Osteoblast (primary cell): ENCODE results near the gene DLGAP1. TPM values are rescaled to one million over a fixed set of nuclear protein-coding genes. Genes with fewer than 3 reads are reported as not detected.

Source experiments
- DNase-seq: peaks from one replicate; pipeline ENCODE4 v3.0.0; 2011; ENCODE audit warnings: low spot score, mixed read lengths; ENCODE audit not compliant: insufficient read length; ENCODE audit errors: missing footprints
- H2AFZ ChIP-seq: 2 replicates; pipeline ENCODE4 v1.6.0; 2011; ENCODE audit warnings: mild to moderate bottlenecking, low read length
- H3K27ac ChIP-seq: 2 replicates; pipeline ENCODE4 v1.5.1; 2011; ENCODE audit warnings: mild to moderate bottlenecking, low read depth, low read length, moderate library complexity
- H3K27me3 ChIP-seq: 2 replicates; pipeline ENCODE4 v1.6.0; 2012; ENCODE audit warnings: mild to moderate bottlenecking, control low read depth, inconsistent platforms, low read length, moderate library complexity; ENCODE audit not compliant: insufficient read depth
- H3K36me3 ChIP-seq: 2 replicates; pipeline ENCODE4 v1.5.1; 2011; ENCODE audit warnings: mild to moderate bottlenecking, low read length, control low read depth, moderate library complexity; ENCODE audit not compliant: insufficient read depth
- H3K4me1 ChIP-seq: 2 replicates; pipeline ENCODE4 v1.5.1; 2011; ENCODE audit warnings: mild to moderate bottlenecking, low read length, control low read depth, moderate library complexity; ENCODE audit not compliant: insufficient read depth
- H3K4me2 ChIP-seq: 2 replicates; pipeline ENCODE4 v1.6.0; 2011; ENCODE audit warnings: mild to moderate bottlenecking, low read length; ENCODE audit not compliant: insufficient read depth
- H3K4me3 ChIP-seq: fragments of 200-600 bp; sonication (generic); 3 replicates; pipeline ENCODE4 v1.5.1; 2012; ENCODE audit warnings: mild to moderate bottlenecking, low read length, inconsistent platforms; ENCODE audit not compliant: insufficient read depth
- H3K79me2 ChIP-seq: 2 replicates; pipeline ENCODE4 v1.6.0; 2012; ENCODE audit warnings: mild to moderate bottlenecking, low read length, control low read depth, inconsistent platforms; ENCODE audit not compliant: insufficient read depth
- H3K9me3 ChIP-seq: 2 replicates; pipeline ENCODE4 v1.5.1; 2011; ENCODE audit warnings: low read depth, low read length, control low read depth
- H4K20me1 ChIP-seq: 2 replicates; pipeline ENCODE4 v1.6.0; 2012; ENCODE audit warnings: mild to moderate bottlenecking, low read length, control low read depth; ENCODE audit not compliant: insufficient read depth
- total RNA-seq: library from RNA; depleted of rRNA; stranded (reverse); fragments of >200 nt; gene quantifications from 2 replicates; pipeline ENCODE4 v1.2.3, GENCODE V29; 2012
- TF ChIP-seq, protein P1 (sequence below): IDR thresholded peaks from 2 replicates; pipeline ENCODE4 v1.5.1; 2011; ENCODE audit warnings: mild to moderate bottlenecking, low read depth, low read length, moderate library complexity; ENCODE audit errors: extremely low read depth

The DLGAP1 gene
- total RNA-seq, 1 donor, result not detected

- no peak overlapping the region for H3K4me3 ChIP-seq
- H3K27ac ChIP-seq, result no peak overlapping the region
- H3K79me2 ChIP-seq, result no peaks in the 10 kb centered on the region
- no peak overlapping the region for H3K4me2 ChIP-seq
- no peaks in the 10 kb centered on the region for H3K4me1 ChIP-seq
- no peaks in the 10 kb centered on the region for H4K20me1 ChIP-seq
- H3K27me3 ChIP-seq, result no peaks in the 10 kb centered on the region
- no peak for DNase-seq
- H2AFZ ChIP-seq, result no peak overlapping the region
- TF ChIP-seq, protein P1, sequence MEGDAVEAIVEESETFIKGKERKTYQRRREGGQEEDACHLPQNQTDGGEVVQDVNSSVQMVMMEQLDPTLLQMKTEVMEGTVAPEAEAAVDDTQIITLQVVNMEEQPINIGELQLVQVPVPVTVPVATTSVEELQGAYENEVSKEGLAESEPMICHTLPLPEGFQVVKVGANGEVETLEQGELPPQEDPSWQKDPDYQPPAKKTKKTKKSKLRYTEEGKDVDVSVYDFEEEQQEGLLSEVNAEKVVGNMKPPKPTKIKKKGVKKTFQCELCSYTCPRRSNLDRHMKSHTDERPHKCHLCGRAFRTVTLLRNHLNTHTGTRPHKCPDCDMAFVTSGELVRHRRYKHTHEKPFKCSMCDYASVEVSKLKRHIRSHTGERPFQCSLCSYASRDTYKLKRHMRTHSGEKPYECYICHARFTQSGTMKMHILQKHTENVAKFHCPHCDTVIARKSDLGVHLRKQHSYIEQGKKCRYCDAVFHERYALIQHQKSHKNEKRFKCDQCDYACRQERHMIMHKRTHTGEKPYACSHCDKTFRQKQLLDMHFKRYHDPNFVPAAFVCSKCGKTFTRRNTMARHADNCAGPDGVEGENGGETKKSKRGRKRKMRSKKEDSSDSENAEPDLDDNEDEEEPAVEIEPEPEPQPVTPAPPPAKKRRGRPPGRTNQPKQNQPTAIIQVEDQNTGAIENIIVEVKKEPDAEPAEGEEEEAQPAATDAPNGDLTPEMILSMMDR, result no peak
- no peaks in the 10 kb centered on the region for H3K9me3 ChIP-seq
- no peaks in the 10 kb centered on the region for H3K36me3 ChIP-seq
These were observed 461.0 kb downstream of the DLGAP1 start for GRCh38 chr18:3993941-3994687.

GRCh38 chr18:3985664-3986063 is 469.4 kb downstream of the DLGAP1 start:
- H3K4me3 ChIP-seq, result no peak overlapping the region
- TF ChIP-seq, protein P1, result no peak
- no peaks in the 10 kb centered on the region for H4K20me1 ChIP-seq
- no peaks in the 10 kb centered on the region for H3K36me3 ChIP-seq
- no peak overlapping the region for H2AFZ ChIP-seq
- H3K4me1 ChIP-seq, result peaks cover 9% of the 10 kb centered on the region
- H3K4me2 ChIP-seq, result no peak overlapping the region
- H3K79me2 ChIP-seq, result no peaks in the 10 kb centered on the region
- no peak overlapping the region for H3K27ac ChIP-seq
- no peaks in the 10 kb centered on the region for H3K9me3 ChIP-seq
- H3K27me3 ChIP-seq, result no peaks in the 10 kb centered on the region
- DNase-seq, result no peak

- no peaks in the 10 kb centered on the region for H3K27me3 ChIP-seq
- H3K4me2 ChIP-seq, result no peak overlapping the region
- H3K36me3 ChIP-seq, result no peaks in the 10 kb centered on the region
- TF ChIP-seq, protein P1, result no peak
- no peaks in the 10 kb centered on the region for H4K20me1 ChIP-seq
- peak overlapping the region; percentile 27 for H2AFZ ChIP-seq
- H3K9me3 ChIP-seq, result no peaks in the 10 kb centered on the region
- peaks cover 9% of the 10 kb centered on the region for H3K4me1 ChIP-seq
- DNase-seq, result no peak
- no peaks in the 10 kb centered on the region for H3K79me2 ChIP-seq
- H3K4me3 ChIP-seq, result no peak overlapping the region
- no peak overlapping the region for H3K27ac ChIP-seq
These were observed 470.1 kb downstream of the DLGAP1 start for GRCh38 chr18:3985020-3985419.

GRCh38 chr18:3984163-3984757 is 470.8 kb downstream of the DLGAP1 start:
- no peak overlapping the region for H2AFZ ChIP-seq
- peak overlapping the region; percentile 49 for H3K27ac ChIP-seq
- no peaks in the 10 kb centered on the region for H3K27me3 ChIP-seq
- no peaks in the 10 kb centered on the region for H3K36me3 ChIP-seq
- DNase-seq, result no peak
- H3K4me3 ChIP-seq, result no peak overlapping the region
- no peaks in the 10 kb centered on the region for H3K9me3 ChIP-seq
- no peak overlapping the region for H3K4me2 ChIP-seq
- TF ChIP-seq, protein P1, result no peak
- H3K4me1 ChIP-seq, result peaks cover 9% of the 10 kb centered on the region
- H3K79me2 ChIP-seq, result no peaks in the 10 kb centered on the region
- no peaks in the 10 kb centered on the region for H4K20me1 ChIP-seq
